Measurements from ENCODE around the gene GFOD1. TPM values are rescaled to one million over a fixed set of nuclear protein-coding genes. Genes with fewer than 3 reads are reported as not detected.

Gene GFOD1
- total and polyA plus RNA-seq, 2 donors (not counting 1 experiment from before 2014, with no cell fraction given) = 10.5 to 25.3 TPM

- Histone ChIP-seq H3K27ac (ENCODE audit: insufficient read depth, low read length) (no peak overlapping the region), H3K4me2 (ENCODE audit: extremely low read depth, insufficient read depth, low read length) (no peak overlapping the region), H3K79me2 (ENCODE audit: control insufficient read depth, insufficient read depth, low read length) (no peaks in the 10 kb centered on the region), H3K4me1 (ENCODE audit: control insufficient read depth, extremely low read depth, insufficient read depth, low read length) (no peaks in the 10 kb centered on the region), H3K9ac (ENCODE audit: insufficient read depth, low read length) (no peak overlapping the region), H3K27me3 (ENCODE audit: control insufficient read depth, insufficient read depth, low read length) (no peaks in the 10 kb centered on the region), H4K20me1 (ENCODE audit: control insufficient read depth, extremely low read depth, insufficient read depth, low read length) (no peaks in the 10 kb centered on the region), H3K9me3 (ENCODE audit: control insufficient read depth, insufficient read depth, low read depth, low read length) (no peaks in the 10 kb centered on the region), H2AFZ (ENCODE audit: low read length) (no peak overlapping the region), H3K36me3 (ENCODE audit: control insufficient read depth, insufficient read depth, low read length) (no peaks in the 10 kb centered on the region), H3K4me3 (replicated peaks in 1 of 4; ENCODE audit: control extremely low read depth in 1 of 4, insufficient read depth in 1 of 4, low read depth in 3 of 4, low read length in 4 of 4) (no peak overlapping the region)
- TF ChIP-seq CTCF (conservative IDR thresholded peaks at IDR 0.05 in 1 of 2, IDR thresholded peaks at IDR 0.05 in 1 of 2; ENCODE audit: low read depth in 1 of 2, low read length in 2 of 2) (no peak), EZH2 (IDR thresholded peaks at IDR 0.05; ENCODE audit: low read length, missing control alignments) (no peak)
- DNase-seq (ENCODE audit: low read depth in 2 of 2) = peak in 1 of 2 donors; percentile 27
Measured at GRCh38 chr6:13496513-13497190, 9.3 kb upstream of the GFOD1 start.

GRCh38 chr6:13495818-13496217 is 8.4 kb upstream of the GFOD1 start:
- Histone ChIP-seq H3K27ac (ENCODE audit: insufficient read depth, low read length) (no peak overlapping the region), H3K79me2 (ENCODE audit: control insufficient read depth, insufficient read depth, low read length) (no peaks in the 10 kb centered on the region), H4K20me1 (ENCODE audit: control insufficient read depth, extremely low read depth, insufficient read depth, low read length) (no peaks in the 10 kb centered on the region), H3K4me3 (replicated peaks in 1 of 4; ENCODE audit: control extremely low read depth in 1 of 4, insufficient read depth in 1 of 4, low read depth in 3 of 4, low read length in 4 of 4) (no peak overlapping the region), H2AFZ (ENCODE audit: low read length) (no peak overlapping the region), H3K4me2 (ENCODE audit: extremely low read depth, insufficient read depth, low read length) (no peak overlapping the region), H3K4me1 (ENCODE audit: control insufficient read depth, extremely low read depth, insufficient read depth, low read length) (no peaks in the 10 kb centered on the region), H3K27me3 (ENCODE audit: control insufficient read depth, insufficient read depth, low read length) (no peaks in the 10 kb centered on the region), H3K9me3 (ENCODE audit: control insufficient read depth, insufficient read depth, low read depth, low read length) (no peaks in the 10 kb centered on the region), H3K36me3 (ENCODE audit: control insufficient read depth, insufficient read depth, low read length) (no peaks in the 10 kb centered on the region), H3K9ac (ENCODE audit: insufficient read depth, low read length) (no peak overlapping the region)
- DNase-seq (ENCODE audit: low read depth in 2 of 2) = no peak
- no peak for TF ChIP-seq EZH2 (IDR thresholded peaks at IDR 0.05; ENCODE audit: low read length, missing control alignments)
- no peak for TF ChIP-seq CTCF (conservative IDR thresholded peaks at IDR 0.05 in 1 of 2, IDR thresholded peaks at IDR 0.05 in 1 of 2; ENCODE audit: low read depth in 1 of 2, low read length in 2 of 2)

- DNase-seq (ENCODE audit: low read depth in 2 of 2) = no peak
- TF ChIP-seq EZH2 (IDR thresholded peaks at IDR 0.05; ENCODE audit: low read length, missing control alignments) = no peak
- TF ChIP-seq CTCF (conservative IDR thresholded peaks at IDR 0.05 in 1 of 2, IDR thresholded peaks at IDR 0.05 in 1 of 2; ENCODE audit: low read depth in 1 of 2, low read length in 2 of 2) = no peak
- H2AFZ ChIP-seq (ENCODE audit: low read length) = no peak overlapping the region
Measured at GRCh38 chr6:13495112-13495776, 7.8 kb upstream of the GFOD1 start.

More at GRCh38 chr6:13495112-13495776, 7.8 kb upstream of the GFOD1 start:
- no peaks in the 10 kb centered on the region for H3K9me3 ChIP-seq (ENCODE audit: control insufficient read depth, insufficient read depth, low read depth, low read length)
- no peaks in the 10 kb centered on the region for H3K36me3 ChIP-seq (ENCODE audit: control insufficient read depth, insufficient read depth, low read length)
- no peaks in the 10 kb centered on the region for H3K27me3 ChIP-seq (ENCODE audit: control insufficient read depth, insufficient read depth, low read length)
- no peak overlapping the region for H3K4me3 ChIP-seq (replicated peaks in 1 of 4; ENCODE audit: control extremely low read depth in 1 of 4, insufficient read depth in 1 of 4, low read depth in 3 of 4, low read length in 4 of 4)
- no peaks in the 10 kb centered on the region for H4K20me1 ChIP-seq (ENCODE audit: control insufficient read depth, extremely low read depth, insufficient read depth, low read length)
- no peak overlapping the region for H3K4me2 ChIP-seq (ENCODE audit: extremely low read depth, insufficient read depth, low read length)
- H3K79me2 ChIP-seq (ENCODE audit: control insufficient read depth, insufficient read depth, low read length) = no peaks in the 10 kb centered on the region
- H3K4me1 ChIP-seq (ENCODE audit: control insufficient read depth, extremely low read depth, insufficient read depth, low read length) = no peaks in the 10 kb centered on the region
- H3K27ac ChIP-seq (ENCODE audit: insufficient read depth, low read length) = no peak overlapping the region
- no peak overlapping the region for H3K9ac ChIP-seq (ENCODE audit: insufficient read depth, low read length)

All from fibroblast of lung (primary cell).